ENCODE data around the gene YAE1. TPM values are rescaled to one million over a fixed set of nuclear protein-coding genes. Genes with fewer than 3 reads are reported as not detected.

The YAE1 gene
- total RNA-seq, 1 donor from 2014 or later = 19.3 TPM

- Mint-ChIP-seq H3K27ac (ENCODE audit: unreplicated experiment) (no peak overlapping the region), H3K9me3 (ENCODE audit: unreplicated experiment) (peaks cover 5% of the 10 kb centered on the region), H3K4me3 (ENCODE audit: unreplicated experiment) (no peak overlapping the region), H3K36me3 (ENCODE audit: unreplicated experiment) (no peaks in the 10 kb centered on the region), H3K27me3 (ENCODE audit: unreplicated experiment) (no peaks in the 10 kb centered on the region), H3K4me1 (ENCODE audit: unreplicated experiment) (peaks cover 10% of the 10 kb centered on the region)
- TF ChIP-seq, protein P1, sequence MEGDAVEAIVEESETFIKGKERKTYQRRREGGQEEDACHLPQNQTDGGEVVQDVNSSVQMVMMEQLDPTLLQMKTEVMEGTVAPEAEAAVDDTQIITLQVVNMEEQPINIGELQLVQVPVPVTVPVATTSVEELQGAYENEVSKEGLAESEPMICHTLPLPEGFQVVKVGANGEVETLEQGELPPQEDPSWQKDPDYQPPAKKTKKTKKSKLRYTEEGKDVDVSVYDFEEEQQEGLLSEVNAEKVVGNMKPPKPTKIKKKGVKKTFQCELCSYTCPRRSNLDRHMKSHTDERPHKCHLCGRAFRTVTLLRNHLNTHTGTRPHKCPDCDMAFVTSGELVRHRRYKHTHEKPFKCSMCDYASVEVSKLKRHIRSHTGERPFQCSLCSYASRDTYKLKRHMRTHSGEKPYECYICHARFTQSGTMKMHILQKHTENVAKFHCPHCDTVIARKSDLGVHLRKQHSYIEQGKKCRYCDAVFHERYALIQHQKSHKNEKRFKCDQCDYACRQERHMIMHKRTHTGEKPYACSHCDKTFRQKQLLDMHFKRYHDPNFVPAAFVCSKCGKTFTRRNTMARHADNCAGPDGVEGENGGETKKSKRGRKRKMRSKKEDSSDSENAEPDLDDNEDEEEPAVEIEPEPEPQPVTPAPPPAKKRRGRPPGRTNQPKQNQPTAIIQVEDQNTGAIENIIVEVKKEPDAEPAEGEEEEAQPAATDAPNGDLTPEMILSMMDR (IDR thresholded peaks at IDR 0.05) = no peak
- DNase-seq (ENCODE audit: extremely low spot score, unreplicated experiment) = no peak
Observed at GRCh38 chr7:39608278-39608677, 42.1 kb downstream of the YAE1 start.

DNA sequence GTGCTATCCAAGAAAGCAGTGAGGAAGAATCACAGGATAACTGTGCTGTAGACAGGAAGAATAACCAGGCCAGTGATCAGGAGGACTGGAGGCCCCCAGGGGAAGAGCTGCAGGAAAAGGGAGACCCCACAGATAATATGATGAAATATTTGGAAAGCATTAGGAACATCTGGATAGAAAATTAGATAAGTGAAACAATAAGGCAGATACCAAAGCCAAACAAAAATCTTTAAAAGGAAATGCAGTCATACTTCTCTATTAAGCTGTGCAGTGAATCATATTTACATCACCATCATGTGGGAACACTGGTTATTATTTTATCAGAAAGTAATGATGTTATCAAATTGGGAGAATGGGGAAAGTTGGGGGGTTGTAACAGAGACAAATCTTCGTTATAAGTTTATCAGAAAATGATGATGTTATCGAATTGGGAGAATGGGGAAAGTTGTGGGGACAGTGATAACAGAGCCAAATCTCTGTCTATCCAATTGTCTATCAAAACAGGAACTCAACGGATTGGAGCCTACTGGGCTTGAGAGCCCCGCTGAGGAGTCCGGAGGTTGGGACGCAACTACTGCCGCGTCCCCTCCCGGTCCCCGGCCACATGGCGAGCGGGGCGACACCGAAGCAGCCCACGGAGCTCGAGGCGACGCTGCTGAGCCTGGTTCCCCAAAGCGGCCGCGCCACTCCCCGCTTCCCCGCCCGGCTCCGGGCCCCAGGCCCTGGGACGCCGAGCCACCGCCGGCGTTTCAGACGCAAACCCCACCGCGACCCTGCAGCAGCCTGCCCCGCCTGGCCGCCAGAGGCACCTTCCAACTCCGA, 43.1 kb downstream of the YAE1 start:
- Mint-ChIP-seq H3K36me3 (ENCODE audit: unreplicated experiment) (no peaks in the 10 kb centered on the region), H3K4me3 (ENCODE audit: unreplicated experiment) (peak overlapping the region; percentile 11), H3K9me3 (ENCODE audit: unreplicated experiment) (no peaks in the 10 kb centered on the region), H3K27me3 (ENCODE audit: unreplicated experiment) (no peaks in the 10 kb centered on the region), H3K4me1 (ENCODE audit: unreplicated experiment) (peaks cover 10% of the 10 kb centered on the region), H3K27ac (ENCODE audit: unreplicated experiment) (peak overlapping the region; percentile 5)
- TF ChIP-seq, protein P1 (IDR thresholded peaks at IDR 0.05) = no peak
- DNase-seq (ENCODE audit: extremely low spot score, unreplicated experiment) = no peak

- no peak overlapping the region for H3K27ac Mint-ChIP-seq (ENCODE audit: unreplicated experiment)
- no peaks in the 10 kb centered on the region for H3K9me3 Mint-ChIP-seq (ENCODE audit: unreplicated experiment)
- no peak for DNase-seq (ENCODE audit: extremely low spot score, unreplicated experiment)
- no peaks in the 10 kb centered on the region for H3K27me3 Mint-ChIP-seq (ENCODE audit: unreplicated experiment)
- no peaks in the 10 kb centered on the region for H3K36me3 Mint-ChIP-seq (ENCODE audit: unreplicated experiment)
- peak overlapping the region; percentile 11 for H3K4me3 Mint-ChIP-seq (ENCODE audit: unreplicated experiment)
- TF ChIP-seq, protein P1 (IDR thresholded peaks at IDR 0.05) = no peak
- peaks cover 10% of the 10 kb centered on the region for H3K4me1 Mint-ChIP-seq (ENCODE audit: unreplicated experiment)
Observed at GRCh38 chr7:39609935-39610263, 43.7 kb downstream of the YAE1 start.

DNA sequence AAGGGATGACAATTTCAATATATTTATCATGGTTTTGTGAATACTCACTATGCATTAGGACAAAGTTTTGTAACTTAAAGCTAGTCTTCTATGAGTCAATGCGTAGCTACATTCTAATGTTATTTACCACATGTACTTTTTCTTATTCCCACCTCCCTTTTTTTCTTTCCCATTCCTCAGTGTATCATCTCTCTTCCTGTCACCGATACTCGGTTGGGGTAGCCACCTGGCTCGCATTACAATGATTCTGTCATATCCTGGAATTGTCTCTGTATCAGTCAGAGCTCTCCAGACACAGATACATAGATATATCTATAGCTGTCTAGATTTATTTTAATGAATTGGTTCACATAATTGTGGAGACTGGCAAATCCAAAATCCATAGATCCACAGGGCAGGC, 47.4 kb downstream of the YAE1 start:
- DNase-seq (ENCODE audit: extremely low spot score, unreplicated experiment) = no peak
- TF ChIP-seq, protein P1 (IDR thresholded peaks at IDR 0.05) = no peak
- Mint-ChIP-seq H3K4me3 (ENCODE audit: unreplicated experiment) (no peak overlapping the region), H3K4me1 (ENCODE audit: unreplicated experiment) (peaks cover 10% of the 10 kb centered on the region), H3K27ac (ENCODE audit: unreplicated experiment) (no peak overlapping the region), H3K27me3 (ENCODE audit: unreplicated experiment) (no peaks in the 10 kb centered on the region), H3K9me3 (ENCODE audit: unreplicated experiment) (no peaks in the 10 kb centered on the region), H3K36me3 (ENCODE audit: unreplicated experiment) (no peaks in the 10 kb centered on the region)

- peaks cover 5% of the 10 kb centered on the region for H3K4me1 Mint-ChIP-seq (ENCODE audit: unreplicated experiment)
- no peaks in the 10 kb centered on the region for H3K36me3 Mint-ChIP-seq (ENCODE audit: unreplicated experiment)
- H3K27me3 Mint-ChIP-seq (ENCODE audit: unreplicated experiment) = no peaks in the 10 kb centered on the region
- TF ChIP-seq, protein P1 (IDR thresholded peaks at IDR 0.05) = no peak
- no peak for DNase-seq (ENCODE audit: extremely low spot score, unreplicated experiment)
- H3K9me3 Mint-ChIP-seq (ENCODE audit: unreplicated experiment) = no peaks in the 10 kb centered on the region
- H3K27ac Mint-ChIP-seq (ENCODE audit: unreplicated experiment) = no peak overlapping the region
- H3K4me3 Mint-ChIP-seq (ENCODE audit: unreplicated experiment) = no peak overlapping the region
Observed at GRCh38 chr7:39614299-39614698, 48.1 kb downstream of the YAE1 start.

Measured in osteocyte (in vitro differentiated cells).